Measurements from ENCODE around the gene BMP10.

The BMP10 gene

DNA sequence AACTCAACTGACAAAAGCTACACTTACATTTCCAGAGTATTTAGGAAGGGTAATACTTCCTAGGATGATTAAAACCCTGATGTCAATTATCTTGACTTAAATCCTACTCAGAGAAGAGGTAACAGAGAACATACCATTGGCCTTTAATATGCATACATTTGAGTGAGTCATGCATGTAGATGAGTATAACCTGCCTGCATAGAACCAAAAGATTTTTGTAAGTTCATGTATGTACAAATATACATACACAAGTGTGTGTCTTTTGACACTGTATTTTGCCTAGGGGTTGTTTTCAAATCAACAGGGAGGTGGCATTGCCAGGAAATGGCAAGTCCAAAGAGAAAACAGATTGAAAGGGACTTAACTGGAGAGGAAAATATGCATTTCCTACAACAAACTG lies 6.1 kb downstream of the BMP10 start:
- peaks cover 7 to 30% of the 10 kb centered on the region in 2 experiments for H3K27me3 ChIP-seq (ENCODE audit: control insufficient read depth in 1 of 2, insufficient read depth in 1 of 2, low read length in 2 of 2)
- H3K14ac ChIP-seq (ENCODE audit: low read length in 2 of 2): no peak overlapping the region
- no peak overlapping the region for H2BK5ac ChIP-seq (ENCODE audit: low read depth, low read length, poor library complexity, severe bottlenecking)
- H3K23ac ChIP-seq (ENCODE audit: low read length in 2 of 2): no peak overlapping the region
- no peak for DNase-seq
- no peaks in the 10 kb centered on the region for H3K4me1 ChIP-seq (ENCODE audit: control insufficient read depth, insufficient read depth, low read depth, low read length)
- no peak overlapping the region for H2BK12ac ChIP-seq (ENCODE audit: low read length in 2 of 2)
- H4K8ac ChIP-seq (ENCODE audit: low read length): no peak overlapping the region
- no peak overlapping the region for H3K4me3 ChIP-seq (ENCODE audit: insufficient read depth in 1 of 2, low read depth in 1 of 2, low read length in 2 of 2)
- no peak overlapping the region for H2BK15ac ChIP-seq (ENCODE audit: low read depth, poor library complexity, severe bottlenecking)
- H3K4me2 ChIP-seq (ENCODE audit: low read length, poor library complexity, severe bottlenecking): no peak overlapping the region
- H3K4ac ChIP-seq (ENCODE audit: low read depth in 1 of 2, low read length in 2 of 2): no peak overlapping the region
- no peak overlapping the region for H3K27ac ChIP-seq (ENCODE audit: low read length, poor library complexity, severe bottlenecking)
- H2AFZ ChIP-seq (ENCODE audit: low read depth, low read length): no peak overlapping the region
- no peak overlapping the region for H4K91ac ChIP-seq (ENCODE audit: low read length)
- no peak overlapping the region for H2AK5ac ChIP-seq (ENCODE audit: low read length, severe bottlenecking)
- H3K9me3 ChIP-seq (ENCODE audit: control insufficient read depth, low read length): no peaks in the 10 kb centered on the region
- H3K18ac ChIP-seq (ENCODE audit: low read depth in 1 of 2, low read length in 2 of 2): no peak overlapping the region
- H2BK120ac ChIP-seq (ENCODE audit: low read depth, low read length): no peak overlapping the region
- no peaks in the 10 kb centered on the region for H3K36me3 ChIP-seq (ENCODE audit: control insufficient read depth in 1 of 2, insufficient read depth in 2 of 2, low read depth in 1 of 2, low read length in 2 of 2)
- H3K79me1 ChIP-seq (replicated peaks; ENCODE audit: low read length, poor library complexity, severe bottlenecking): no peaks in the 10 kb centered on the region
- no peak overlapping the region for H3K9ac ChIP-seq (ENCODE audit: low read length)

DNA sequence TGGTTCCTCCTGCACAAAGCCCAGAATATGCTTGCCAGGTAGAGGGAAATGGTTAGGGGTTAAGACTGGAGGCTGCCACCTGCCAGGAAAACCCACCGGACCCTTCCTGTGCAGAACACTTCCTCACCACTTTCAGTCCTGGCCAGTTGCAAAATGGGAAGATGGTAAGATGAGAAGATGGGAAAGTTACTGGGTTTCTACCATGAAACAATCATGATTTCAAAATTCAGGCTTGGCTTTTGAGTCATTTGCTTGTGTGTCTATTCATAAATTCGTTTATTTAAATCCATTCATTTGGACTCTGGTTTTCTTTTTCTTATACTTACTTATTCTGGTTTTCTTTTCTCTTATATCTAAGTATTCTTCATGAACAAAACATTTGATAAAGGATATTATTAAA lies 7.2 kb downstream of the BMP10 start:
- no peaks in the 10 kb centered on the region for H3K36me3 ChIP-seq (ENCODE audit: control insufficient read depth in 1 of 2, insufficient read depth in 2 of 2, low read depth in 1 of 2, low read length in 2 of 2)
- no peaks in the 10 kb centered on the region for H3K4me1 ChIP-seq (ENCODE audit: control insufficient read depth, insufficient read depth, low read depth, low read length)
- no CpG with 5 or more reads among the region's 2 CpGs for WGBS
- no peak overlapping the region for H4K91ac ChIP-seq (ENCODE audit: low read length)
- H3K23ac ChIP-seq (ENCODE audit: low read length in 2 of 2): no peak overlapping the region
- H3K4ac ChIP-seq (ENCODE audit: low read depth in 1 of 2, low read length in 2 of 2): no peak overlapping the region
- no peaks in the 10 kb centered on the region for H3K9me3 ChIP-seq (ENCODE audit: control insufficient read depth, low read length)
- no peak overlapping the region for H3K4me3 ChIP-seq (ENCODE audit: insufficient read depth in 1 of 2, low read depth in 1 of 2, low read length in 2 of 2)
- no peak overlapping the region for H2BK120ac ChIP-seq (ENCODE audit: low read depth, low read length)
- no peak overlapping the region for H2AFZ ChIP-seq (ENCODE audit: low read depth, low read length)
- no peak overlapping the region for H4K8ac ChIP-seq (ENCODE audit: low read length)
- H2AK5ac ChIP-seq (ENCODE audit: low read length, severe bottlenecking): no peak overlapping the region
- H3K9ac ChIP-seq (ENCODE audit: low read length): no peak overlapping the region
- H3K27me3 ChIP-seq (ENCODE audit: control insufficient read depth in 1 of 2, insufficient read depth in 1 of 2, low read length in 2 of 2): peaks cover 8 to 34% of the 10 kb centered on the region in 2 experiments
- no peak overlapping the region for H2BK5ac ChIP-seq (ENCODE audit: low read depth, low read length, poor library complexity, severe bottlenecking)
- H2BK12ac ChIP-seq (ENCODE audit: low read length in 2 of 2): no peak overlapping the region
- H3K14ac ChIP-seq (ENCODE audit: low read length in 2 of 2): no peak overlapping the region
- H2BK15ac ChIP-seq (ENCODE audit: low read depth, poor library complexity, severe bottlenecking): no peak overlapping the region
- no peak overlapping the region for H3K18ac ChIP-seq (ENCODE audit: low read depth in 1 of 2, low read length in 2 of 2)
- H3K79me1 ChIP-seq (replicated peaks; ENCODE audit: low read length, poor library complexity, severe bottlenecking): no peaks in the 10 kb centered on the region
- H3K4me2 ChIP-seq (ENCODE audit: low read length, poor library complexity, severe bottlenecking): no peak overlapping the region
- DNase-seq: no peak
- H3K27ac ChIP-seq (ENCODE audit: low read length, poor library complexity, severe bottlenecking): no peak overlapping the region

GRCh38 chr2:68862889-68863288 lies 8.3 kb downstream of the BMP10 start:
- H3K4me3 ChIP-seq (ENCODE audit: insufficient read depth in 1 of 2, low read depth in 1 of 2, low read length in 2 of 2): no peak overlapping the region
- no peak overlapping the region for H4K91ac ChIP-seq (ENCODE audit: low read length)
- H3K27ac ChIP-seq (ENCODE audit: low read length, poor library complexity, severe bottlenecking): no peak overlapping the region
- H2BK12ac ChIP-seq (ENCODE audit: low read length in 2 of 2): no peak overlapping the region
- no peak overlapping the region for H3K4ac ChIP-seq (ENCODE audit: low read depth in 1 of 2, low read length in 2 of 2)
- H2AK5ac ChIP-seq (ENCODE audit: low read length, severe bottlenecking): no peak overlapping the region
- H2BK5ac ChIP-seq (ENCODE audit: low read depth, low read length, poor library complexity, severe bottlenecking): no peak overlapping the region
- WGBS: 87% methylated on average over 7 of the region's 7 CpGs
- no peak overlapping the region for H2BK15ac ChIP-seq (ENCODE audit: low read depth, poor library complexity, severe bottlenecking)
- no peaks in the 10 kb centered on the region for H3K36me3 ChIP-seq (ENCODE audit: control insufficient read depth in 1 of 2, insufficient read depth in 2 of 2, low read depth in 1 of 2, low read length in 2 of 2)
- no peak overlapping the region for H3K14ac ChIP-seq (ENCODE audit: low read length in 2 of 2)
- no peaks in the 10 kb centered on the region for H3K9me3 ChIP-seq (ENCODE audit: control insufficient read depth, low read length)
- H3K79me1 ChIP-seq (replicated peaks; ENCODE audit: low read length, poor library complexity, severe bottlenecking): no peaks in the 10 kb centered on the region
- no peak overlapping the region for H3K9ac ChIP-seq (ENCODE audit: low read length)
- no peak overlapping the region for H3K18ac ChIP-seq (ENCODE audit: low read depth in 1 of 2, low read length in 2 of 2)
- H3K23ac ChIP-seq (ENCODE audit: low read length in 2 of 2): no peak overlapping the region
- H3K4me2 ChIP-seq (ENCODE audit: low read length, poor library complexity, severe bottlenecking): no peak overlapping the region
- no peaks in the 10 kb centered on the region for H3K4me1 ChIP-seq (ENCODE audit: control insufficient read depth, insufficient read depth, low read depth, low read length)
- no peak overlapping the region for H2AFZ ChIP-seq (ENCODE audit: low read depth, low read length)
- no peak overlapping the region for H4K8ac ChIP-seq (ENCODE audit: low read length)
- DNase-seq: no peak
- H2BK120ac ChIP-seq (ENCODE audit: low read depth, low read length): no peak overlapping the region
- peaks cover 8 to 38% of the 10 kb centered on the region in 2 experiments for H3K27me3 ChIP-seq (ENCODE audit: control insufficient read depth in 1 of 2, insufficient read depth in 1 of 2, low read length in 2 of 2)

GRCh38 chr2:68861330-68861729 lies 9.9 kb downstream of the BMP10 start:
- Histone ChIP-seq H3K14ac (ENCODE audit: low read length in 2 of 2) (no peak overlapping the region), H2BK5ac (ENCODE audit: low read depth, low read length, poor library complexity, severe bottlenecking) (no peak overlapping the region), H2BK12ac (ENCODE audit: low read length in 2 of 2) (no peak overlapping the region), H3K23ac (ENCODE audit: low read length in 2 of 2) (no peak overlapping the region), H3K4me2 (ENCODE audit: low read length, poor library complexity, severe bottlenecking) (no peak overlapping the region), H2BK15ac (ENCODE audit: low read depth, poor library complexity, severe bottlenecking) (no peak overlapping the region), H4K8ac (ENCODE audit: low read length) (no peak overlapping the region), H3K27me3 (ENCODE audit: control insufficient read depth in 1 of 2, insufficient read depth in 1 of 2, low read length in 2 of 2) (peaks cover 17 to 38% of the 10 kb centered on the region in 2 experiments), H3K79me1 (replicated peaks; ENCODE audit: low read length, poor library complexity, severe bottlenecking) (no peaks in the 10 kb centered on the region), H3K9ac (ENCODE audit: low read length) (no peak overlapping the region), H2AFZ (ENCODE audit: low read depth, low read length) (no peak overlapping the region), H3K36me3 (ENCODE audit: control insufficient read depth in 1 of 2, insufficient read depth in 2 of 2, low read depth in 1 of 2, low read length in 2 of 2) (no peaks in the 10 kb centered on the region), H3K18ac (ENCODE audit: low read depth in 1 of 2, low read length in 2 of 2) (no peak overlapping the region), H3K4ac (ENCODE audit: low read depth in 1 of 2, low read length in 2 of 2) (no peak overlapping the region), H4K91ac (ENCODE audit: low read length) (no peak overlapping the region), H2AK5ac (ENCODE audit: low read length, severe bottlenecking) (no peak overlapping the region), H3K9me3 (ENCODE audit: control insufficient read depth, low read length) (no peaks in the 10 kb centered on the region), H3K27ac (ENCODE audit: low read length, poor library complexity, severe bottlenecking) (no peak overlapping the region), H3K4me1 (ENCODE audit: control insufficient read depth, insufficient read depth, low read depth, low read length) (no peaks in the 10 kb centered on the region), H3K4me3 (ENCODE audit: insufficient read depth in 1 of 2, low read depth in 1 of 2, low read length in 2 of 2) (no peak overlapping the region), H2BK120ac (ENCODE audit: low read depth, low read length) (no peak overlapping the region)
- DNase-seq: no peak

Measured in mesenchymal stem cell (in vitro differentiated cells and primary cell).